Globus pallidus (tissue), 1 donor: ENCODE data around the gene CLDN24.

Source experiments
- DNase-seq: peaks from one replicate; pipeline ENCODE4 v3.0.0-alpha.2; 2015; ENCODE audit warnings: low spot score

CLDN24 gene

DNA sequence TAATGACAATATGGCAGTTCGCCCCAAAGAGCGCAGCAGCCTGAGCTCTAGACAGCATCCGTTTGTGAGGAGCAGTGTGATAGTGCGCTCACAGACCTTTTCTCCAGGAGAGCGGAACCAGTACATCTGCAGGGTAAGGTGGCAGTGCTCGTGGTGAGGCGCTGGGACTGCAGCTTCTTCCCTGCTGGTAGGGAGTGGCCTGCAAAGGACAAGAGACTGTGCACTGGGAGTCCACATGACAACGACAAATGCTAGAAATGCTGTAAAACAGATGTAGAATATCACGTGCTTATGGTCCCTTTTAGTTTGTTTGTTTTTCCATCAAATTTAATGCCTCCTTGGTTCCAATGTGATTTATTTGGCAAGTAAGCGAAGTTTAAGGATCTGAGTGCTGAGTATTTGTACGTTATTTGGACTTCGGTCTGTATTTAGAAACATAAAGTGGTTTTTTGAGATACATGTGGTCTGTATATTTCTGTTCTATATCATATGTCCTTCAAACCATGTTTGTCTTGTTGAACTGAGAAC, 37.9 kb downstream of the CLDN24 start:
- DNase-seq, result no peak

DNA sequence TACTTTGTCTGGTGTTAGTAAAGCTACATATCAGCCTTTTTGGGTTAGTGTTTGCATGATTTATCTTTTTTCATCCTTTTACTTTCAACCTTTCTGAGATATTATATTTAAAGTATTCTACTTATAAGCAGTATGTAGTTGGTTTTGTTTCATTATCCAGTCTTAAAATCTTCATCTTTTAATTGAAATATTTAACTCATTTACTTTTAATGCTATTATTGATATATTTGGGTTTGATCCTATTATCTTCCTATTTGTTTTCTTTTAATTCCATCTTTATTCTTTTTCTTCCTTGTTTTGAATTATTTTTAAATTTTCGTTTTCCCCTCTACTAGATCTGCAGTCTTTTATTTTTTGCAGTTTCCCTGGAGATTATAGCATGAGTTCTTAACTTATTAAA, 46.1 kb downstream of the CLDN24 start:
- no peak for DNase-seq

DNA sequence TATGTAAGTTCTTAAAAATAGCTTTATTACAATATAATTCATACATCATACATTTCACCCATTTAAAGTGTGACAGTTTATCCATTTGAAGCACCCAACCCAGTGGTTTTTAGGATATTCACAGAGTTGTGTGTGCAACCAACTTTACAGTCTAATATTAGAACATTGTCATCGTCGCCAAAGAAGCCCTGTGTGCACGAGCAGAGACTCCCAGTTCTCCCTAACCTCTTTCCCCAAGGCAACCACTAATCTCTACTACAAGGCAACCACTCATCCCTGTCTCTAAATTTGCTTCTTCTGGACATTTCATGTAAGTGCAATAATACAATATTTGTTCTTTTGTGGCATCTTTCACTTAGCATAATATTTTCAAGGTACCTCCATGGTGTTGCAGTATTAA, 49.8 kb downstream of the CLDN24 start:
- no peak for DNase-seq
